Trophoblast cell (in vitro differentiated cells and primary cell): ENCODE measurements around the gene RBFOX1.
A peak's percentile ranks its signal among the peaks of the same experiment; 100 is the strongest.

ENCODE experiments used
- DNase-seq, 2 donors: peaks; one replicate each; pipeline ENCODE4 v3.0.0-alpha.2; 2016
- H2AFZ ChIP-seq: 2 replicates; pipeline ENCODE4 v1.6.1; 2013; ENCODE audit warnings: low read length, moderate library complexity, mild to moderate bottlenecking; ENCODE audit not compliant: insufficient read depth, poor library complexity
- H2AK5ac ChIP-seq: 2 replicates; pipeline ENCODE4 v1.6.1; 2013; ENCODE audit warnings: mild to moderate bottlenecking, low read length
- H2BK120ac ChIP-seq: 2 replicates; pipeline ENCODE4 v1.6.1; 2013; ENCODE audit warnings: low read length, mild to moderate bottlenecking, moderate library complexity; ENCODE audit not compliant: insufficient read depth, poor library complexity
- H2BK12ac ChIP-seq: 2 replicates; pipeline ENCODE4 v1.6.1; 2013; ENCODE audit warnings: mild to moderate bottlenecking, low read length, moderate library complexity
- H2BK5ac ChIP-seq: 2 replicates; pipeline ENCODE4 v1.6.1; 2013; ENCODE audit warnings: low read length, low read depth, moderate library complexity, mild to moderate bottlenecking; ENCODE audit not compliant: poor library complexity
- H3K14ac ChIP-seq: 2 replicates; pipeline ENCODE4 v1.6.1; 2013; ENCODE audit warnings: mild to moderate bottlenecking, low read length
- H3K18ac ChIP-seq: 2 replicates; pipeline ENCODE4 v1.6.1; 2013; ENCODE audit warnings: mild to moderate bottlenecking, low read length
- H3K23ac ChIP-seq: 2 replicates; pipeline ENCODE4 v1.6.1; 2013; ENCODE audit warnings: low read length
- H3K27ac ChIP-seq: 2 replicates; pipeline ENCODE4 v1.5.1; 2013; ENCODE audit warnings: low read depth, mild to moderate bottlenecking, inconsistent platforms, low read length, moderate library complexity
- H3K27me3 ChIP-seq: 2 replicates; pipeline ENCODE4 v1.6.1; 2013; ENCODE audit warnings: inconsistent platforms, mild to moderate bottlenecking, low read length, moderate library complexity; ENCODE audit not compliant: insufficient read depth
- H3K36me3 ChIP-seq, 2 experiments: 1 replicate in 1 of 2; 2 replicates in 1 of 2; pipeline ENCODE4 v1.6.1; 2013; ENCODE audit warnings: low read length in 2 of 2, mild to moderate bottlenecking in 2 of 2, moderate library complexity in 1 of 2; ENCODE audit not compliant: insufficient read depth in 2 of 2, control insufficient read depth in 1 of 2
- H3K4ac ChIP-seq: 2 replicates; pipeline ENCODE4 v1.6.1; 2013; ENCODE audit warnings: low read depth, mild to moderate bottlenecking, low read length, moderate library complexity
- H3K4me1 ChIP-seq, 2 experiments: 1 replicate in 1 of 2; 2 replicates in 1 of 2; pipeline ENCODE4 v1.6.1; 2013; ENCODE audit warnings: low read length in 2 of 2, mild to moderate bottlenecking in 2 of 2, moderate library complexity in 1 of 2; ENCODE audit not compliant: insufficient read depth in 2 of 2, control insufficient read depth in 1 of 2
- H3K4me2 ChIP-seq: 2 replicates; pipeline ENCODE4 v1.6.1; 2013; ENCODE audit warnings: inconsistent platforms, mild to moderate bottlenecking, low read length, moderate library complexity
- H3K4me3 ChIP-seq: 2 replicates; pipeline ENCODE4 v1.5.1; 2013; ENCODE audit warnings: mild to moderate bottlenecking, low read depth, low read length, inconsistent platforms
- H3K79me1 ChIP-seq: one replicate; pipeline ENCODE4 v1.6.1; 2013; ENCODE audit warnings: low read length
- H3K79me2 ChIP-seq: 2 replicates; pipeline ENCODE4 v1.6.1; 2013; ENCODE audit warnings: low read length, mild to moderate bottlenecking; ENCODE audit not compliant: control insufficient read depth, insufficient read depth, poor library complexity
- H3K9ac ChIP-seq: 2 replicates; pipeline ENCODE4 v1.6.1; 2013; ENCODE audit warnings: mild to moderate bottlenecking, low read length
- H3K9me3 ChIP-seq: 2 replicates; pipeline ENCODE4 v1.6.1; 2013; ENCODE audit warnings: low read depth, mild to moderate bottlenecking, control low read depth, inconsistent platforms, low read length; ENCODE audit not compliant: insufficient read depth
- H4K12ac ChIP-seq: 2 replicates; pipeline ENCODE4 v1.6.1; 2013; ENCODE audit warnings: low read depth, mild to moderate bottlenecking, low read length, moderate library complexity
- H4K8ac ChIP-seq: 2 replicates; pipeline ENCODE4 v1.6.1; 2013; ENCODE audit warnings: low read depth, mild to moderate bottlenecking, low read length, moderate library complexity
- H4K91ac ChIP-seq: one replicate; pipeline ENCODE4 v1.6.1; 2013; ENCODE audit warnings: low read depth, mild to moderate bottlenecking, low read length, moderate library complexity
- WGBS: extraction: QIAGEN DNeasy Blood & Tissue Kit; methylation state at CpG from one replicate; pipeline ENCODE4 v1.1.7; 2013; ENCODE audit warnings: missing lambda C conversion rate; ENCODE audit not compliant: insufficient read length, insufficient coverage; ENCODE audit errors: extremely low coverage; 5-methylcytosine and 5-hydroxymethylcytosine counted together

Gene RBFOX1

DNA sequence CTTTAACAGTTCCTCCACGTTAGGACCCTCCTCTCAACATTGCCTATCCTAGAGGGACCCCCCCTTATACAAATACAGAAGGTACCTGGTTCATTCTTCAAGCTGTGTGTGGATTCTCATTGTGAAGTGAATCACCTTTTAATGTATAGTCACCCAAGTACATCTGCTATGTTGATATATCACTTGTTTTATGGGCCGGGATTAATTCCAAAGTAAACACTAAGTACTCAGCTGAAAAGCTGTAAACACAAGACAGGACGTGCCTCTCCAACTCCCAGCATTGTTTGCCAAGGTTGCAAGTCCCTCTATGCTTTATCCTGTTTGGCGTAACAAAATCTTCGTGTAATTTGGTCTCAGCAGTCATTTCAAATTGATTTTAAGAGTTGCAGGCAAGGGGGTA is 123.6 kb downstream of the RBFOX1 start:
- H3K79me1 ChIP-seq: no peaks in the 10 kb centered on the region

DNA sequence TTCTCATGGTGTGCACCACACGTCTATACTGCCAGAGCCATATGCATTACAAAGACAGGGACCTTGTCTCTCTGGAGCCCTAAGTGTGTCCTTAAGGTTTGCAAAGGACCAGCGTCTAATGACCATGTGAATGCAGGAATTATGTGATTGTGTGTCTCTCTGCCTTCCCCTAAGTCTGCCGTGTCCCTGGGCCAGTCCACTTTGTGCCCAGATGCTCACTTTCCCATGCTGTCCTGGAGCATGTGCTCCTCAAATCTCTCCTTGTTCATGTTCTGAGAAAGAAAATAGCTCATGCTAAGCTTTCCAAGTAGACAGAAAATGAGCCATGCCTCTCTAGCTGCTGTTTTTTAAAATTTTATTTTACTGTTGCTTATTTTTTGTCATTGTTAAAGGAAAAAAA is 125.5 kb downstream of the RBFOX1 start:
- Histone ChIP-seq H2AFZ (no peak overlapping the region), H2BK12ac (no peak overlapping the region), H3K27ac (no peak overlapping the region), H3K18ac (no peak overlapping the region), H3K36me3 (no peaks in the 10 kb centered on the region), H4K8ac (no peak overlapping the region), H3K4me1 (no peaks in the 10 kb centered on the region), H2BK120ac (no peak overlapping the region), H4K12ac (no peak overlapping the region), H2AK5ac (no peak overlapping the region), H3K23ac (no peak overlapping the region), H3K9ac (no peak overlapping the region), H3K14ac (no peak overlapping the region), H3K79me2 (no peaks in the 10 kb centered on the region), H3K27me3 (no peaks in the 10 kb centered on the region), H4K91ac (no peak overlapping the region), H3K9me3 (no peaks in the 10 kb centered on the region), H3K4ac (no peak overlapping the region), H3K79me1 (no peaks in the 10 kb centered on the region), H3K4me2 (no peak overlapping the region), H3K4me3 (no peak overlapping the region), H2BK5ac (no peak overlapping the region)
- no peak for DNase-seq
- no CpG with 5 or more reads among the region's 3 CpGs for WGBS

More for the DNA sequence above, 123.6 kb downstream of the RBFOX1 start:
- DNase-seq: no peak
- no peak overlapping the region for H3K4me2 ChIP-seq
- no peak overlapping the region for H4K8ac ChIP-seq
- H2AFZ ChIP-seq: no peak overlapping the region
- no peaks in the 10 kb centered on the region for H3K9me3 ChIP-seq
- H2AK5ac ChIP-seq: no peak overlapping the region
- H2BK12ac ChIP-seq: no peak overlapping the region
- H3K27ac ChIP-seq: no peak overlapping the region
- H3K9ac ChIP-seq: no peak overlapping the region
- H3K4me1 ChIP-seq: no peaks in the 10 kb centered on the region
- no peak overlapping the region for H3K4me3 ChIP-seq
- no peak overlapping the region for H3K14ac ChIP-seq
- no peak overlapping the region for H2BK5ac ChIP-seq
- no peak overlapping the region for H3K18ac ChIP-seq
- no peak overlapping the region for H3K23ac ChIP-seq
- H3K36me3 ChIP-seq: no peaks in the 10 kb centered on the region
- no peak overlapping the region for H4K91ac ChIP-seq
- no peak overlapping the region for H3K4ac ChIP-seq
- no peaks in the 10 kb centered on the region for H3K27me3 ChIP-seq
- WGBS: no CpG with 5 or more reads among the region's 5 CpGs
- H4K12ac ChIP-seq: no peak overlapping the region
- H3K79me2 ChIP-seq: no peaks in the 10 kb centered on the region
- H2BK120ac ChIP-seq: no peak overlapping the region

DNA sequence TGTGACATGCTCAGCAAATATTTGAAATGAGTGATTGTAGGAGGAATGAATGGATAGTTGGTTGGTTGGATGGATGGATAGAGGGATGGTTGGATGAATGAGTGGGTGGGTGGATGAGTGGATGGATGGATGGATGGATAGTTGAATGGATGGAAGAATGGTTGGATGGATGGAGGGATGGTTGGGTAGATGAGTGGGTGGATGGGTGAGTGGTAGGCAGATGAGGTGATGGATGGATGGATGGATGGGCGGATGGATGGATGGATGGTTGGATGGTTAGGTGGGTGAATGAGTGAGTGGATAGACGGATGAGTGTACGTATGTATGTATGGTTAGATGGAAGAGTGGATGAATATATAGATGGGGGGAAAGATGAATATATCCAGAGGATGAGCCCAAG is 137.7 kb downstream of the RBFOX1 start:
- Histone ChIP-seq H4K8ac (no peak overlapping the region), H2BK12ac (no peak overlapping the region), H3K14ac (no peak overlapping the region), H3K27ac (no peak overlapping the region), H3K4me2 (no peak overlapping the region), H3K18ac (no peak overlapping the region), H3K79me2 (no peaks in the 10 kb centered on the region), H3K4me3 (no peak overlapping the region), H3K9me3 (no peaks in the 10 kb centered on the region), H2BK5ac (no peak overlapping the region), H3K27me3 (no peaks in the 10 kb centered on the region), H3K4me1 (no peaks in the 10 kb centered on the region), H4K91ac (no peak overlapping the region), H3K36me3 (no peaks in the 10 kb centered on the region), H3K79me1 (no peaks in the 10 kb centered on the region), H3K9ac (peak overlapping the region; percentile 21), H3K4ac (no peak overlapping the region), H4K12ac (no peak overlapping the region), H2AK5ac (no peak overlapping the region), H2BK120ac (no peak overlapping the region), H3K23ac (no peak overlapping the region), H2AFZ (no peak overlapping the region)
- WGBS: 100% methylated on average over 3 of the region's 3 CpGs
- DNase-seq: no peak

DNA sequence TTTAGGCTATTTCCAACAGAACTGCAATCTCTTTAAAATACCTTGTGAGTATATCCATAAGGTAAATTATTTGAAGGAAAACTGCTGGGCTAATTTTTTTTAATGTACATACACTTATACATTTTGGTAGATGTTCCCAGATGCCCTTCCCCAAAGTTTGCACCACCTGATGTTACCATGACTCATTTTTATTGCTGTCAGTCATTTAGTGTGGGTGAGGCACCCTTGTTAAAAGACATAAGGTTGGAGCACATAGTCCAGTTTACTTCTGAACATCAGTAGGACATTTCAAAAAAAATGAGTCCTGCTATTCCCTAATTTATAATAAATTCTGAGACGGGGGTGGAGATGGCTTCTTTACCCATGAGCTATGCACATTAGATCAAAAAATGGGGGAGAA is 138.6 kb downstream of the RBFOX1 start:
- no peak overlapping the region for H3K4me2 ChIP-seq
- no peak overlapping the region for H2BK12ac ChIP-seq
- H2AFZ ChIP-seq: no peak overlapping the region
- no peak overlapping the region for H2BK120ac ChIP-seq
- H3K27me3 ChIP-seq: no peaks in the 10 kb centered on the region
- no peak overlapping the region for H3K23ac ChIP-seq
- no peaks in the 10 kb centered on the region for H3K79me2 ChIP-seq
- H3K18ac ChIP-seq: no peak overlapping the region
- no peak overlapping the region for H3K4ac ChIP-seq
- no peaks in the 10 kb centered on the region for H3K4me1 ChIP-seq
- no CpG with 5 or more reads among the region's 1 CpG for WGBS
- no peaks in the 10 kb centered on the region for H3K36me3 ChIP-seq
- H3K79me1 ChIP-seq: no peaks in the 10 kb centered on the region
- H3K9ac ChIP-seq: no peak overlapping the region
- no peak for DNase-seq
- H4K91ac ChIP-seq: no peak overlapping the region
- no peak overlapping the region for H4K8ac ChIP-seq
- no peaks in the 10 kb centered on the region for H3K9me3 ChIP-seq
- H3K27ac ChIP-seq: no peak overlapping the region
- no peak overlapping the region for H3K4me3 ChIP-seq
- no peak overlapping the region for H3K14ac ChIP-seq
- H2AK5ac ChIP-seq: no peak overlapping the region
- no peak overlapping the region for H4K12ac ChIP-seq
- H2BK5ac ChIP-seq: no peak overlapping the region
